ENCODE data around the gene ATP11C. TPM values are rescaled to one million over a fixed set of nuclear protein-coding genes. Genes with fewer than 3 reads are reported as not detected.
A peak's percentile ranks its signal among the peaks of the same experiment; 100 is the strongest.

The ATP11C gene
- total and polyA plus RNA-seq, 2 experiments from 2014 or later = 8.5 to 22.3 TPM

GRCh38 chrX:139932073-139932900 is 566 bp downstream of the ATP11C start:
- Histone ChIP-seq H3K4me3 (peak overlapping the region; percentile 70), H3K36me3 (replicated peaks; ENCODE audit: insufficient read depth, low read depth) (no peaks in the 10 kb centered on the region), H3K4me2 (peak overlapping the region; percentile 83), H3K27ac (peak overlapping the region; percentile 99), H2AFZ (peak overlapping the region; percentile 44), H3K4me1 (ENCODE audit: insufficient read depth) (no peaks in the 10 kb centered on the region), H4K20me1 (ENCODE audit: insufficient read depth, poor library complexity, severe bottlenecking) (peaks cover 15% of the 10 kb centered on the region), H3K27me3 (no peaks in the 10 kb centered on the region), H3K9me2 (replicated peaks; ENCODE audit: insufficient read depth) (no peaks in the 10 kb centered on the region), H3K9me3 (ENCODE audit: low read depth) (no peaks in the 10 kb centered on the region), H3K79me2 (peaks cover 42% of the 10 kb centered on the region)
- WGBS (ENCODE audit: low lambda C conversion rate, missing lambda C conversion rate) = 59% methylated on average over 8 of the region's 109 CpGs
- peak; percentile 62 for DNase-seq (ENCODE audit: low spot score)
- no peak for TF ChIP-seq EZH2phosphoT487 (IDR thresholded peaks at IDR 0.05; ENCODE audit: low read depth, severe bottlenecking, unreplicated experiment)
- TF ChIP-seq CTCF (IDR thresholded peaks at IDR 0.05; ENCODE audit: poor library complexity) = no peak
- no peak for TF ChIP-seq EZH2 (IDR thresholded peaks at IDR 0.05; ENCODE audit: borderline replicate concordance)

GRCh38 chrX:139931646-139932072 is 1.2 kb downstream of the ATP11C start:
- Histone ChIP-seq H4K20me1 (ENCODE audit: insufficient read depth, poor library complexity, severe bottlenecking) (peaks cover 15% of the 10 kb centered on the region), H2AFZ (no peak overlapping the region), H3K27ac (peak overlapping the region; percentile 99), H3K4me2 (peak overlapping the region; percentile 83), H3K27me3 (no peaks in the 10 kb centered on the region), H3K79me2 (peaks cover 48% of the 10 kb centered on the region), H3K4me1 (ENCODE audit: insufficient read depth) (no peaks in the 10 kb centered on the region), H3K9me3 (ENCODE audit: low read depth) (no peaks in the 10 kb centered on the region), H3K36me3 (replicated peaks; ENCODE audit: insufficient read depth, low read depth) (no peaks in the 10 kb centered on the region), H3K4me3 (peak overlapping the region; percentile 70), H3K9me2 (replicated peaks; ENCODE audit: insufficient read depth) (no peaks in the 10 kb centered on the region)
- no peak for DNase-seq (ENCODE audit: low spot score)
- no peak for TF ChIP-seq CTCF (IDR thresholded peaks at IDR 0.05; ENCODE audit: poor library complexity)
- TF ChIP-seq EZH2 (IDR thresholded peaks at IDR 0.05; ENCODE audit: borderline replicate concordance) = no peak
- no peak for TF ChIP-seq EZH2phosphoT487 (IDR thresholded peaks at IDR 0.05; ENCODE audit: low read depth, severe bottlenecking, unreplicated experiment)
- 7% methylated on average over 3 of the region's 33 CpGs for WGBS (ENCODE audit: low lambda C conversion rate, missing lambda C conversion rate)

GRCh38 chrX:139930916-139931645 is 1.8 kb downstream of the ATP11C start:
- no peaks in the 10 kb centered on the region for H3K27me3 ChIP-seq
- no peaks in the 10 kb centered on the region for H3K4me1 ChIP-seq (ENCODE audit: insufficient read depth)
- TF ChIP-seq EZH2 (IDR thresholded peaks at IDR 0.05; ENCODE audit: borderline replicate concordance) (no peak), EZH2phosphoT487 (IDR thresholded peaks at IDR 0.05; ENCODE audit: low read depth, severe bottlenecking, unreplicated experiment) (no peak), CTCF (IDR thresholded peaks at IDR 0.05; ENCODE audit: poor library complexity) (no peak)
- H3K36me3 ChIP-seq (replicated peaks; ENCODE audit: insufficient read depth, low read depth) = no peaks in the 10 kb centered on the region
- peak overlapping the region; percentile 70 for H3K4me3 ChIP-seq
- H3K9me2 ChIP-seq (replicated peaks; ENCODE audit: insufficient read depth) = no peaks in the 10 kb centered on the region
- H3K9me3 ChIP-seq (ENCODE audit: low read depth) = no peaks in the 10 kb centered on the region
- H4K20me1 ChIP-seq (ENCODE audit: insufficient read depth, poor library complexity, severe bottlenecking) = peaks cover 15% of the 10 kb centered on the region
- no peak overlapping the region for H2AFZ ChIP-seq
- peak overlapping the region; percentile 99 for H3K27ac ChIP-seq
- H3K79me2 ChIP-seq = peaks cover 54% of the 10 kb centered on the region
- H3K4me2 ChIP-seq = peak overlapping the region; percentile 83
- 48% methylated on average over 27 of the region's 27 CpGs for WGBS (ENCODE audit: low lambda C conversion rate, missing lambda C conversion rate)
- peak; percentile 26 for DNase-seq (ENCODE audit: low spot score)

Measured in hepatocyte (in vitro differentiated cells).